ENCODE measurements around the gene SMARCD2.

- TF ChIP-seq POLR2A (IDR thresholded peaks at IDR 0.05; ENCODE audit: low read depth) (no peak), CTCF (IDR thresholded peaks at IDR 0.05) (no peak)
Measured at GRCh38 chr17:63842173-63842539, 329 bp downstream of the SMARCD2 start.
